ENCODE measurements around the gene TMEM145. TPM values are rescaled to one million over a fixed set of nuclear protein-coding genes. Genes with fewer than 3 reads are reported as not detected.
A peak's percentile ranks its signal among the peaks of the same experiment; 100 is the strongest.

TMEM145 gene
- total and polyA plus RNA-seq, 10 of the 15 experiments (the other 5 are each of a cell fraction or from before 2014, with no cell fraction given) = 0.04 to 0.97 (median 0.16) TPM; not detected in 4

DNA sequence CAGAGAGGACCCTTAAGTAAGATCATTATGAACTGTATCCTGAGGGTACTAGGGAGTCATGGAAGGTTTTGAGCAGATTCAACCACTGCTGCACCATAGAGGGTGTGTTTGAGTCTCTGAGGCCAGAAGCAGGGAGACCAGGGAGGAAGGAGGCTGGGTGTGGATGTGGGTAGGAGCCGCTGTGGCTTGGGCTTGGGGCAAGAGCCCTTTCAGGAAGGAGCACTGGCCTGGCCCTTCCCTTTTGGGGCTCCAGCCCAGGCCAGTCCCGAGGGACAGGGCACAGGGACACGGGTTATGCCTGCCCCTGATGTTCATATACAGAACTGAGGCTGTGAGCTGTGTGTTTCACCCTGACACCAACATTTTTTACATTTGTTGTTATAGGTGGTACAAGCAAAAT lies 36.8 kb upstream of the TMEM145 start:
- peaks cover 3 to 19% of the 10 kb centered on the region in 2 experiments; a peak in 3 of 4 replicates for H3K36me3 ChIP-seq (ENCODE audit: control insufficient read depth in 2 of 2, insufficient read depth in 2 of 2, low read length in 1 of 2)
- intact Hi-C loops (cut with micrococcal nuclease; ENCODE audit: unreplicated experiment) = no loop called here
- in situ Hi-C loops (cut with MboI) = loop anchor here (5.0 kb wide), 1 partner anchor 144 kb away; the partner anchor contains the start of gene POU2F2
- no peaks in the 10 kb centered on the region; the same call in 1 of the 2 replicates for H4K20me1 ChIP-seq (ENCODE audit: control insufficient read depth, insufficient read depth)
- H3K4me3 ChIP-seq = no peak overlapping the region
- peaks cover 32% of the 10 kb centered on the region for H3K4me1 ChIP-seq (ENCODE audit: control insufficient read depth, insufficient read depth, low read length)
- WGBS (ENCODE audit: insufficient coverage, insufficient replicate concordance, low lambda C conversion rate, missing lambda C conversion rate) = 28% methylated on average over 3 of the region's 3 CpGs
- no peak for DNase-seq (ENCODE audit: low read depth, low spot score)
- peak; percentile 13 for FAIRE-seq
- no TSS peak for BruUV-seq (replicated peaks)
- peaks cover 27% of the 10 kb centered on the region for H3K79me2 ChIP-seq (ENCODE audit: control insufficient read depth, insufficient read depth, low read length)
- H3K9me3 ChIP-seq (replicated peaks; ENCODE audit: control insufficient read depth, insufficient read depth, low read length) = no peaks in the 10 kb centered on the region
- ChIA-PET SMC1A (ENCODE audit: uncharacterized antibody, unreplicated experiment) (interaction anchor here (0.5 to 5.1 kb wide), 2 partner anchors 19 to 32 kb away, joined by 4 to 70 read pairs; partner anchors contain the start of gene GSK3A), POLR2A (interaction anchor here (1.7 kb wide), 1 partner anchor 33 kb away, joined by 5 read pairs; no protein-coding TSS in a partner anchor), RAD21 (ENCODE audit: unreplicated experiment) (interaction anchor here (1.9 kb wide), 1 partner anchor 34 kb away, joined by 5 read pairs; the partner anchor contains the start of gene GSK3A), CTCF (interaction anchor here (0.6 kb wide), 1 partner anchor 164 kb away, joined by 3 read pairs; no protein-coding TSS in a partner anchor)
- 0 out of 2 replicates have a peak, but pooled peaks have one; percentile 22 for TF ChIP-seq POLR2A (IDR thresholded peaks at IDR 0.05; ENCODE audit: low read depth, low read length)
- TF ChIP-seq, protein P1, sequence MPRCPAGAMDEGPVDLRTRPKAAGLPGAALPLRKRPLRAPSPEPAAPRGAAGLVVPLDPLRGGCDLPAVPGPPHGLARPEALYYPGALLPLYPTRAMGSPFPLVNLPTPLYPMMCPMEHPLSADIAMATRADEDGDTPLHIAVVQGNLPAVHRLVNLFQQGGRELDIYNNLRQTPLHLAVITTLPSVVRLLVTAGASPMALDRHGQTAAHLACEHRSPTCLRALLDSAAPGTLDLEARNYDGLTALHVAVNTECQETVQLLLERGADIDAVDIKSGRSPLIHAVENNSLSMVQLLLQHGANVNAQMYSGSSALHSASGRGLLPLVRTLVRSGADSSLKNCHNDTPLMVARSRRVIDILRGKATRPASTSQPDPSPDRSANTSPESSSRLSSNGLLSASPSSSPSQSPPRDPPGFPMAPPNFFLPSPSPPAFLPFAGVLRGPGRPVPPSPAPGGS (IDR thresholded peaks at IDR 0.05; ENCODE audit: borderline replicate concordance, insufficient read depth, low read depth, low read length, poor library complexity, severe bottlenecking) = no peak
- H3K27ac ChIP-seq (ENCODE audit: control insufficient read depth, insufficient read depth) = peak overlapping the region; percentile 52
- no peak overlapping the region for H2AFZ ChIP-seq (ENCODE audit: control insufficient read depth, low read depth, low read length)
- H3K27me3 ChIP-seq (replicated peaks in 1 of 2; ENCODE audit: control insufficient read depth in 2 of 2, insufficient read depth in 2 of 2, low read length in 1 of 2) = no peaks in the 10 kb centered on the region
- peak overlapping the region; percentile 14; the same call in 1 of the 2 replicates for H3K9ac ChIP-seq (ENCODE audit: control insufficient read depth, insufficient read depth, low read length)
- no peak for ATAC-seq
- peak overlapping the region; percentile 31 for H3K4me2 ChIP-seq (ENCODE audit: control insufficient read depth, insufficient read depth)

DNA sequence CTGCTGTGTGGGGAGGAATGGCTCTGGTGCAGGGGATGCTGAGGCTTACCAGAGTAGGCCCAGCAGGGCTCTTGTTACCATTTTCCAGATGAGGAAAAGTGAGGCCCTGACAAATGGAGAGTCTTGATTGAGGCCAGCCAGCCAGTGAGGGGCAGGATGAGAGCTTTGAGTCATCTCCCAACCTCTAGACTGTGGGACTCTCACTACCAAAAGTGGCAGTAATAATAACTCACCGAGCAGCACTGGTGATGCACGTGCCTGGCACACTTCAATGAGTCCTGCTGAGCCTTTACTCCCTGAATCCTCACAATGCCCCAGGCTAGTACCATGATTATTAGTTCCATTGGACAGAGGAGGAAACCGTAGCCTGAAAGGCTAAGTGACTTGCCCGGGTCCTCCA lies 36.3 kb upstream of the TMEM145 start:
- Histone ChIP-seq H3K27me3 (replicated peaks in 1 of 2; ENCODE audit: control insufficient read depth in 2 of 2, insufficient read depth in 2 of 2, low read length in 1 of 2) (no peaks in the 10 kb centered on the region), H4K20me1 (ENCODE audit: control insufficient read depth, insufficient read depth) (no peaks in the 10 kb centered on the region; the same call in 1 of the 2 replicates), H3K4me1 (ENCODE audit: control insufficient read depth, insufficient read depth, low read length) (peaks cover 37% of the 10 kb centered on the region), H3K36me3 (ENCODE audit: control insufficient read depth in 2 of 2, insufficient read depth in 2 of 2, low read length in 1 of 2) (peaks cover 3 to 17% of the 10 kb centered on the region in 2 experiments; a peak in 3 of 4 replicates), H2AFZ (ENCODE audit: control insufficient read depth, low read depth, low read length) (no peak overlapping the region), H3K9me3 (replicated peaks; ENCODE audit: control insufficient read depth, insufficient read depth, low read length) (no peaks in the 10 kb centered on the region), H3K4me3 (no peak overlapping the region), H3K9ac (ENCODE audit: control insufficient read depth, insufficient read depth, low read length) (no peak overlapping the region), H3K4me2 (ENCODE audit: control insufficient read depth, insufficient read depth) (no peak overlapping the region), H3K79me2 (ENCODE audit: control insufficient read depth, insufficient read depth, low read length) (peaks cover 24% of the 10 kb centered on the region), H3K27ac (ENCODE audit: control insufficient read depth, insufficient read depth) (peak overlapping the region; percentile 52)
- BruUV-seq (replicated peaks) = no TSS peak
- POLR2A ChIA-PET = interaction anchor here (1.3 to 1.7 kb wide), 2 partner anchors 16 to 33 kb away, joined by 3 to 5 read pairs; no protein-coding TSS in a partner anchor
- WGBS (ENCODE audit: insufficient coverage, insufficient replicate concordance, low lambda C conversion rate, missing lambda C conversion rate) = 50% methylated on average over 4 of the region's 4 CpGs
- intact Hi-C loops (cut with micrococcal nuclease; ENCODE audit: unreplicated experiment) = no loop called here
- CTCF ChIA-PET = interaction anchor here (0.6 to 6.7 kb wide), 3 partner anchors 32 to 164 kb away, joined by 3 to 111 read pairs (median 3); partner anchors contain the start of gene GSK3A
- peak; percentile 47 for FAIRE-seq
- ATAC-seq = peak; percentile 16
- no peak for TF ChIP-seq GABPA (IDR thresholded peaks at IDR 0.05; ENCODE audit: low read depth)
- TF ChIP-seq BHLHE40 (IDR thresholded peaks at IDR 0.05; ENCODE audit: borderline replicate concordance in 1 of 2, low read depth in 2 of 2, low read length in 1 of 2) = peak; percentile 92 to 93
- TF ChIP-seq SRF (IDR thresholded peaks at IDR 0.05; ENCODE audit: low read depth in 2 of 2, low read length in 2 of 2) = peak in 1 of 2 experiments; percentile 22; a peak in 1 of 4 replicates
- TF ChIP-seq, protein P2, sequence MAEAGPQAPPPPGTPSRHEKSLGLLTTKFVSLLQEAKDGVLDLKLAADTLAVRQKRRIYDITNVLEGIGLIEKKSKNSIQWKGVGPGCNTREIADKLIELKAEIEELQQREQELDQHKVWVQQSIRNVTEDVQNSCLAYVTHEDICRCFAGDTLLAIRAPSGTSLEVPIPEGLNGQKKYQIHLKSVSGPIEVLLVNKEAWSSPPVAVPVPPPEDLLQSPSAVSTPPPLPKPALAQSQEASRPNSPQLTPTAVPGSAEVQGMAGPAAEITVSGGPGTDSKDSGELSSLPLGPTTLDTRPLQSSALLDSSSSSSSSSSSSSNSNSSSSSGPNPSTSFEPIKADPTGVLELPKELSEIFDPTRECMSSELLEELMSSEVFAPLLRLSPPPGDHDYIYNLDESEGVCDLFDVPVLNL (IDR thresholded peaks at IDR 0.05; ENCODE audit: low read depth, low read length) = no peak
- TF ChIP-seq, protein P3, sequence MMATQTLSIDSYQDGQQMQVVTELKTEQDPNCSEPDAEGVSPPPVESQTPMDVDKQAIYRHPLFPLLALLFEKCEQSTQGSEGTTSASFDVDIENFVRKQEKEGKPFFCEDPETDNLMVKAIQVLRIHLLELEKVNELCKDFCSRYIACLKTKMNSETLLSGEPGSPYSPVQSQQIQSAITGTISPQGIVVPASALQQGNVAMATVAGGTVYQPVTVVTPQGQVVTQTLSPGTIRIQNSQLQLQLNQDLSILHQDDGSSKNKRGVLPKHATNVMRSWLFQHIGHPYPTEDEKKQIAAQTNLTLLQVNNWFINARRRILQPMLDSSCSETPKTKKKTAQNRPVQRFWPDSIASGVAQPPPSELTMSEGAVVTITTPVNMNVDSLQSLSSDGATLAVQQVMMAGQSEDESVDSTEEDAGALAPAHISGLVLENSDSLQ (IDR thresholded peaks at IDR 0.05) = no peak
- no peak for TF ChIP-seq ZNF274 (IDR thresholded peaks at IDR 0.05; ENCODE audit: insufficient read depth, insufficient read length)
- SMC1A ChIA-PET (ENCODE audit: uncharacterized antibody, unreplicated experiment) = interaction anchor here (5.1 kb wide), 1 partner anchor 32 kb away, joined by 70 read pairs; the partner anchor contains the start of gene GSK3A
- no peak for DNase-seq (ENCODE audit: low read depth, low spot score)
- RAD21 ChIA-PET (ENCODE audit: unreplicated experiment) = interaction anchor here (1.9 kb wide), 1 partner anchor 34 kb away, joined by 5 read pairs; the partner anchor contains the start of gene GSK3A
- in situ Hi-C loops (cut with MboI) = loop anchor here (5.0 kb wide), 1 partner anchor 145 kb away; the partner anchor contains the start of gene POU2F2

Measured in GM12878 (cell line).